HG03060 (cell line): ENCODE data around the gene ARHGAP22.

Source experiments
- ATAC-seq: cut with Tn5 transposase; IDR thresholded peaks from one replicate; pipeline ENCODE4 v1.9.1; 2021; ENCODE audit warnings: low read depth, moderate number of reproducible peaks; ENCODE audit not compliant: unreplicated experiment

The ARHGAP22 gene

DNA sequence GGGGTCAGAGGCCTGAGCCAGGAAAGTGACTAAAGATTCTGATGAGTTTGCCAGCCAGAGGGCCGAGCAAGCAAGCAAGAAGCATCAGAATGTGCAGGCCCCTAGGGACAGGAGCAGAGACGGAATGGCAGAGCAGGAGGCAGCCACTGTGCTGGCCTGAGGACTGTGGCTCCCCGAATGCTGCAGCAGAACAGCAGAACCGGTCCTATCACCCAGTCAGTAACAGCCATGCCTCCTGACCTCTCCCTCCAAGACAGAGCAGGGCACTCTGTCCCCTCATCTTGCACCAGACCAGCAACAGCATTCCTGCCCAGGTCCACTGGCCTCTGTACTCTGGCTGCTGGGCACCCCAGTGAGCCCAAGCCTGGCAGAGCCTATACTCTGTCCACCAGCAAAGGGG is 85.9 kb downstream of the ARHGAP22 start:
- ATAC-seq: no peak

DNA sequence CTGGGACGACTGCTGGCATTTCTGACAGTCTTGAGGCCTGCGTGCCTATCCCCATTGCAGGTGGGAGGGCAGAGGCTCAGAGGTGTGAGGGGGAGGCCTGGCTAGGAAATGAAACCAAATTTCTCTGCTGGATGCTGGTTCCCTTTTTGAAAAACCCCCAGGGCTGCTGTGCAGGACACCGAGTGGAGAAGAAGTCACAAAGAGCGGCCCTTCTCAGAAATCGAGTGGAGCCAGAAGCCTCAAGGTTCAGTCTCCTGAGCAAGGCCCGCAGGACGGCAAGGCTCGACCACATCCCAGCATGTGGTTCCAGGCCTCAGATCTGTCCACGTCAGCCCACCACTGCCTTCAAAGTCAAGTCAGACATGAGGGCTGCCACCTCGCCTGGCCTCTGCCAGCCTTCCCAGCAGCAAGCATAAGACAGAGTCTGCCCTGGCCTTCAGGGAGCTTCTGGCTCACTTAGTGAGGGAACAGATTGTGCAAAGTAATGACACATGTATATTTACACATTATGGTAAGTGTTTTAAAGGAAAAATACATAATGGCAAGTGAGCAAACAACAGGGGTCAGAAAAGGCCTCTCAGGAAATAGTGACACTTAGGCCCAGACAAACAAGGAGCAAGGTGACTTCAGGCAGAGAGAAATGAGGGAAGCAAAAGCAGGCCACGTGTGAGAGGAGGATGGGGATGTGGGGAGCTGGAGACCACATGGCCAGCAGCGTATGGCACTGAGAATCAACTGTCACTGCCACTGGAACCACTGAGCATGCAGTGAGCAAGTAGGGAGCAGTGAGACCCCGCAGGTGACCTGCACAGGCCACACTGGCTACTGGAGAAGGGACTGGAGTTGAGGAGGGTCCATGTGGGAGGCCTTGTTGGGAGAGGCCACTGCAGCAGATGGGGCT is 86.7 kb downstream of the ARHGAP22 start:
- ATAC-seq: no peak

DNA sequence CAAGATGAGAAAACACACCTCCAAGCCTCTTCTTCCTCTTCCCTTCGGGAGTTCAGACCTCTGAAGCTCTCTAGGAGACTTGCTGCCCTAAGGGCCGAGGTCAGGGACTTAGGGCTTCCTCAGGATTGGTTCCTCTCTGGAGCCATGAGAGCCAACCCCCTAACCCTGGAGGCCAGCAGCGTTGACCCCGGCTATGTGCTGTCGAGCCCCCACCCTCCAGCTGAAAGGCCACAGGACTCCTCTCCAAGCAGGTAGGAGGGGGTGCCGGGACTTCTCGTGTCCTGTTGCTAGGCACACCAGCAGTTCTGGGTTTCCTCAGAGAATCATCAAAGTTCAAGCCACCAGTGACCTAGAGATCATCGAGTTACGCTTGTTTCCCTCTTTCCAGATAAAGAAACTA is 87.4 kb downstream of the ARHGAP22 start:
- no peak for ATAC-seq

GRCh38 chr10:48516911-48517310 is 88.0 kb downstream of the ARHGAP22 start:
- ATAC-seq: no peak

GRCh38 chr10:48514916-48515315 is 90.0 kb downstream of the ARHGAP22 start:
- no peak for ATAC-seq

DNA sequence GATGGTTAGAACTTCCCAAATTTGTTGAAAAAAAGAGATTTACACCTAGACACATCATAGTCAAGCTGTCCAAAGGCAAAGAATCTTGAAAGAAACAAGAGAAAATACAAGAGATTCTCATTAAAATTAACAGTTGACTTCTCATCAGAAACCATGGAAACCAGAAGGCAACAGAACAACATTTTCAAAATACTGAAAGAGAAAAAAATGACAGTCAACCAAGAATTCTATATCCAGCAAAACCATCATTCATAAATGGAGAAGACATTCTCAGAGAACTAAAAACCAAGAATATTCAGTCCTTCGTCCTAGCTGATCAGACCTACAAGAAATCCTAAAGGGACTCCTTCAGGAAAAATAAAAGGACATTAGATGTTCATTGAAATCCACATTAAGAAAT is 90.6 kb downstream of the ARHGAP22 start:
- no peak for ATAC-seq

GRCh38 chr10:48512861-48513260 is 92.0 kb downstream of the ARHGAP22 start:
- ATAC-seq: no peak

- no peak for ATAC-seq
Observed at GRCh38 chr10:48511875-48512231, 93.0 kb downstream of the ARHGAP22 start.

DNA sequence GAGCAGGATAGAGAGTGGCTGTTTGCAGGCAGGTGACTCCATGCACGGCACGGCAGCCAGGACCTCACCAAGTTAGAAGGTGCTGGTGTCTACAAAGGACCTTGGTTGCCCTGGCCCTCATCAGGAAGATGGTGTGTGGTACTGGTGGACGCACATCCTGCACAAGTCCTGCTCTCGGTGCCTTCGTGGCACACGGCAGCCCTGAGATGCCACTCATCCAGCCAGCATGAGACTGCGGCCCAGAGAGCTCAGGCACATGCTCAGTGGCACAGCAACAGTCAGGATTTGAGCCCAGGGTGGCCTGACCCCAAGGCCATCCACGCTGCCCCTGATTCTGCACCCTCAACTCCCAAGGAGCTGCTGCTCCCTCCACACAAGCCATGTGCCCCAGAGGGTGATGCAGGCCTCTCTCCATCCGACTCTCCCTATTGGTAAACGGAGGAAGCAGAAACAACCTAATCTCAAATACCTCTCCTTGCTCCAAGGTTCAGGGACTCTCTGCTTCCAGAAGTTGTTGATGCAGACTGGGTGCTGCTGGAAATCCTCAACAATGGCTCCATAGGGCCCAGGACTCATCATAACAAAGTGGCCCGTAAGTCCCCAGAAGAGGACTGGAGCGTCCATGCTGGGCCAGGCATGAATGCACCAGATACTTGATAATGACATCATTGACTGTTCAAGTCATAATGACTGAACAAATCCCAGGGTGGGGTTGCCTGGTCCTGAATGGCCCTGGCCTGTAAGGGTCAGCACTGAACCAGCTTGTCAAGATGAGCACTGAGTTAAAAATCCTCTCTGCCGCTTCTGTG is 93.6 kb downstream of the ARHGAP22 start:
- ATAC-seq: no peak

- ATAC-seq: no peak
Observed at GRCh38 chr10:48509974-48510692, 94.7 kb downstream of the ARHGAP22 start.

DNA sequence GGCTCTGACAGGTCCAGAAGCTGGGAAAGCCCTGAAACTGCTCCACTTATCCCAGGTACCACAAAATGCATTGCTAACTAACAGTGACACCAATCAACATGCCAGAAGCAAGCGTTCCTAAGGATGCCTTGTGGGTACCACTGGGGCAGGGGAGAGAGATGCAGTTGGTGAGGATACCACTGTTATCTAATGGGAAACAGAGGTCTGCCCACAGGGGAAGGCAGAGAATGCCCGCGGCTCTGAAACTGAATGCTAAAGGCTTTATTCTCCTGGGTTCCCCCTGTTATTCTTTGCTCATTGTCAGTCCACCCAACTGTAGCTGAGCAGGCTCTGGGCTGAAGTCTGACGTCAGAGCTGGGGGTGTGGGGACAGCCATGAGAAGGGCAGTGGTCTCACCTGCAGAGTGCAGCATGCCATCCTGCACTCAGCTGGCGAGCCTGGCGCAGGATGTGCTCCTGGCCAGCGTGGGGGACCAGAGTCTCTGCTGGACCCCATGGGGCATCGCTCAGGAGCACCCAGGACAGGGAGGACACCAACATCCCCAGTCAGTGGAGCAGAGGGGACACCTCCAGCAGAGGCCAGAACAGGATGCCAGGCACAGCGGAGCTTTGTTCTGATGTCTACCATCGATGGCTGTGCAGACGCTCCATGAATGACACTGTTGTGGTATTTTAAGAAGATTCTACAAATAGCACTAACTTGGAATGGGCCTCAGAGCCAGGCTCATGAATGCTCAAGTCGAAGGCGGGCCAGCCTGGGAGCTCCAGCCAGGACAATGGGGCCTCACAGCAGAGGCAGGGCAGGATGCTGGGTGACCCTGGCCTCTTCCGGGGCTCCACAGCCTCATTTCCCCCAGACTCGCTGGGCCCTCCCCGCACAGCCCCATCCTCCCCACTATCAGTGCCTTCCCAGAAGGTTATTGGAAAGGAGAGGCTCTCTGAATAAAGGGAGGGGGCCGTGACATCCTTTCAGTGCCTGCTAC is 95.8 kb downstream of the ARHGAP22 start:
- no peak for ATAC-seq

GRCh38 chr10:48507933-48508790 is 96.7 kb downstream of the ARHGAP22 start:
- ATAC-seq: no peak

- no peak for ATAC-seq
Observed at GRCh38 chr10:48507494-48507893, 97.4 kb downstream of the ARHGAP22 start.

DNA sequence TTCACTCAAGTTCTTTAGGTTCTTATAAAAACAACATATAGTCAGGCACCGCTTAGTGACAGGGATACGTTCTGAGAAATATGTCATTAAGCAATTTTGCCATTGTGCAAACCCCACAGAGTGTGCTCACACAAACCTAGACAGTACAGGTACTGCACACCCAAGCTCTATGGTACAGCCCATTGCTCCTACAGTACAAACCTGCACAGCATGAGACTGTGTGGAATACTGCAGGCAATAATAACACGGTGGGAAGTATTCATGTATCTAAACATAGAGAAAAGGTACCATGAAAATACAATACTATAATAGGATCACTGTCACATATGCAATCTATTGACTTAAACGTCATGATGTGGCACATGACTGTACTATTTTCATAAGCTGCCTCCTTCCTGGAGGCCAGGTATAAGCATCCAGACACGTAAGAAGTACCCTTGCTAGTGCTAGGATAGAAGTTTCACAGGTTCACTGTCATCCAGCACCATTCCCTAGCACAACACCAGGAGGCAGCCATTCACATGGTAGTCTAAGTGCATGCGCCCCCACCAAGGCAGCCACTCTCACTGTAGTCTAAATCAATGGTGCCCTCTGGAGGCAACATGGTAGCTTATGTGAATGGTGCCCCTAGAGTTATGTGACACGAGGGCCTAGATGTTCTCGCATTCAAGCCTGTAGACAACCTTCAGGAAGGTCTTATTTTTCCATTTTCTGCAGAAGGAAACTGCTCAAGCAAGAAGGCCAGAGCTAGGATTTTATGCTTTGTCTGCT is 98.5 kb downstream of the ARHGAP22 start:
- ATAC-seq: no peak

GRCh38 chr10:48505394-48506112 is 99.3 kb downstream of the ARHGAP22 start:
- ATAC-seq: no peak

DNA sequence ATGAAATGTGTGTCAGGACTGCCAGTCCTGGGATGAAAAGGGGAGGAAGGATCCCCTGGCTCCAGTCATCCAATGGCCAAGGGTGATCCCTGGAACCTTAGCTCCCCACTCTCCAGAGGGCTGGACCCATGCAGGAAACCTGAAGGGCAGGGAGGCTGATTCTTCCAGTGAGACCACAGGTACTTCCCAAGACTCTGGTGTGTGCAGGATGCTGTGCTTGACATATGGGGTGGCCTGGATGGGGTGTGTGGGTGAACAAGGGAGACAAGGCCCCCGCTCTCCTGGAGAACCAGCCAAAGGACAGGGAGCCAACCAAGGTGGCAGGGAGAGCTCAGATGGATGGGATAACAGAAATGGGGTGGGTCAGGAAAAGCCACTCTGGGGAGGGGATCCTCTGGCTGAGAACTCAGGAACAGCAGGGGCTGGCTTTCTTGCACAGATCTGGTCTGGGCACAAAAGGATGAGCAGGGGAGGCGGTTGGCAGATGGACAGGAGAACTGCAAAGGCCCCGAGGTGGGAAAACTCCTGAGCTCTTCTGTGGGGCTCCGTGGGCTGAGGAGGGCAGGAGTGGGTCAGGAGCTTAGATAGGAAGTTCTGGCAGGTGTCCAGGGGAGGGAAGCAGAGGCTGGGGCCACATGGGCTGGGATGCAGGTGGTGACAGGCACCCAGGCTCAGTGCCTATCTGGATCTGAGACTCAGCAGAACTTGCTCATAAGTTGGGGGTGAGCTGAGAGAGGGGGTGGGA is 100.6 kb downstream of the ARHGAP22 start:
- ATAC-seq: no peak
